Gastroesophageal sphincter (tissue), 3 donors: ENCODE data around the gene ACP1.

Experiments
- CTCF ChIP-seq, 4 experiments: fragments of 200-600 bp in 2 of 4; fragments of 450-650 bp in 2 of 4; sonication (generic) in 1 of 4; IDR thresholded peaks; one replicate each; pipeline ENCODE4 v1.5.1; 2017 to 2019; ENCODE audit warnings: antibody characterized with exemption in 4 of 4, mild to moderate bottlenecking in 2 of 4, moderate library complexity in 2 of 4
- EP300 ChIP-seq: sonication (generic); formaldehyde crosslinking; IDR thresholded peaks from one replicate; pipeline ENCODE4 v1.6.1; 2017; ENCODE audit warnings: antibody characterized with exemption, mild to moderate bottlenecking
- POLR2A ChIP-seq, 2 donors: fragments of 450-650 bp; IDR thresholded peaks; one replicate each; pipeline ENCODE4 v1.6.1; 2017; ENCODE audit warnings: antibody characterized with exemption in 2 of 2, mild to moderate bottlenecking in 2 of 2, moderate library complexity in 1 of 2
- POLR2AphosphoS5 ChIP-seq: sonication (generic); formaldehyde crosslinking; IDR thresholded peaks from one replicate; pipeline ENCODE4 v1.6.1; 2017; ENCODE audit warnings: antibody characterized with exemption

DNA sequence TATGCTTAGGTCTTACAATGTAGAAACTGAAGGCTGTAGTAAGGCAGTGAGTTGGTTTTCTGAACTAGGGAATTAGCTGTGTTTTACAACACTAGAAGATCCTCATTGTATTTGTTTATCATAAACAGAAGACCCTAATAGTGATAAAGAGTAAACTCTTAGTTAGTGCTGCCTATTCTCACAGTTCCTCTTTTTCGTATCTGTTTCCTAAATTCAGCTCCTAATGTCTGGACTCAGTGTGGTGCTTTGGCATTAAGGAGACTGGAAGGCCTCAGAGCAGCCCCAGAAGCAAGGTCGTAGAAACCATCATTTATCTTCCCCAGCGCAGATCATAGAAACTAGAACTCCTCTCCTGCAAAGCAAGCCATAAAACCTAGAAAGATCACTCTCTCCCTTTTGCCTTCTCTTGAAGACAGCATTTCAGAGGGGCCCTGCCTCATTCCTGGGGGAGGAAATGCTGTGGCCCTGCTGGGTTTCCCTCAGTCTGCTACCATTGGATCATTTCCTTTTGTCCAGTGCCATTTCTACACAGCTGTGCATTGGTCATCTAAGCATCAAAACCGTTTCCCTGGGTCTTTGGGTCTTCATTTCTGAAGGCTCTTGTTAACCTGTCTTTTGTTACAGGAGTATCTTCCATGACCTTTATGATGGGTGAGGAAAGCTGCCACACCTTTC lies 4.7 kb downstream of the ACP1 start:
- TF ChIP-seq CTCF (IDR thresholded peaks at IDR 0.05) (no peak), EP300 (no peak), POLR2A (IDR thresholded peaks at IDR 0.05) (no peak), POLR2AphosphoS5 (no peak)
